ENCODE measurements around the gene C1QL4.
"Not testable (repeated sequence)": the region's sequence is repeated elsewhere in the genome, so short reads cannot be mapped to it uniquely, and the experiment has no call there.

Gene C1QL4

GRCh38 chr12:49332891-49333371 is 4.1 kb downstream of the C1QL4 start:
- no peak for DNase-seq

DNA sequence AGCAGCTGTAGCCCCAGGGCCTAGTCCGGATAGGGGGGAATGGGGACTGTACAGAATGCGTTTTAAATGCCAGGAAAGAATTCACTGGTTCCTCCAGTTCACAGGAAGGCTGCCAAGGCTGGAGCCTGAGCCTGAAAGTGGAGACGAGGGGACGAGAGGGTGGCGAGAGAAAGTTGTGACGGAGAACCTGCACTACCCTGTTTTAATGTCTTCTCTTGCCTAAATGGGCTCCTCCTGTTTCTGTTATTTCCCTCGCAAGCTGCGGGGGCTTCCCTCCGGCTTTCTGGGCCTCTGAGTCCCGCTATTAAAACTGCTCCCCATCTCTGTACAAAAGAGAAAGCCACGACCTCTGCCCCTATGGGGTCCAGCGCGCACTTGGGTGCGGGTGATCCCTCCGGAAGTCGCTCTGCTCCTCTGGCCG is 4.5 kb downstream of the C1QL4 start:
- DNase-seq, result no peak

DNA sequence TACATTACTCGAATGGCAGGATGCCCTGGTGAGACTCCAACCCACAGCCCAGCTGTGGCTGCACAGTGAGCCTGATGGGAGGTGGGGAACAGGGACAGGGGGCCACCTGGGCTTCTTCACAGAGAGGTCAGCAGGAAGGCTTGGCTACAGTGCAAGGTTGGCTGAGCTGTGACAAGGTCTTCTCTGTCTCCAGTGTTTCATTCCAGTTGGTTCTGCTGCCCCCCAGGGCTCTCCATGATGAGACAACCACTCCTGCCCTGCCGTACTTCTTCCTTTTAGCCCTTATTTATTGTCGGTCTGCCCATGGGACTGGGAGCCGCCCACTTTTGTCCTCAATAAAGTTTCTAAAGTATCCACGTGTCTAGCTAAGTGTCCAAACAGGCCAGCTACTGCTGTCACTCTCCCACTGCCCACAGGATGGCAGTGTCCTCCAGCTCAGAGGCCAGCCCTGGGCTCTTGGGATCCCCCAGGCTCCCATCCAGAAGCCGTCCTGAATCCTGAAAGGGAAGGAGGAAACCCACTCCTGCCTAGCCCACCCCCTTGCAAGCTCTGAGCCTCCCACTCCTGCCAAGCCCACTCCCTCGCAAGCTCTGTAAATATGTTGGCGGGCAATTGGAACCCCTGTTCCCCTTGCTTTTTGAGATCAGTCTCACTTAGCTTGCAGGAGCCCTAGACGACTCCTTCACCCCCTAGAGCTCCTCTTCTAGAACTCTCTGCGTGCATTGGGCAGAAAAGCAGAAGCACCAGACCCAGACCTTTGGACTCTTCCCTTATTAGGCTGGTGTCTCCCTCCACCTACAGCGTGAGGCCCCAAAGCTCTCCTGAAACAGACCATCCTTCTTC is 5.4 kb downstream of the C1QL4 start:
- DNase-seq, result peak; percentile 52

DNA sequence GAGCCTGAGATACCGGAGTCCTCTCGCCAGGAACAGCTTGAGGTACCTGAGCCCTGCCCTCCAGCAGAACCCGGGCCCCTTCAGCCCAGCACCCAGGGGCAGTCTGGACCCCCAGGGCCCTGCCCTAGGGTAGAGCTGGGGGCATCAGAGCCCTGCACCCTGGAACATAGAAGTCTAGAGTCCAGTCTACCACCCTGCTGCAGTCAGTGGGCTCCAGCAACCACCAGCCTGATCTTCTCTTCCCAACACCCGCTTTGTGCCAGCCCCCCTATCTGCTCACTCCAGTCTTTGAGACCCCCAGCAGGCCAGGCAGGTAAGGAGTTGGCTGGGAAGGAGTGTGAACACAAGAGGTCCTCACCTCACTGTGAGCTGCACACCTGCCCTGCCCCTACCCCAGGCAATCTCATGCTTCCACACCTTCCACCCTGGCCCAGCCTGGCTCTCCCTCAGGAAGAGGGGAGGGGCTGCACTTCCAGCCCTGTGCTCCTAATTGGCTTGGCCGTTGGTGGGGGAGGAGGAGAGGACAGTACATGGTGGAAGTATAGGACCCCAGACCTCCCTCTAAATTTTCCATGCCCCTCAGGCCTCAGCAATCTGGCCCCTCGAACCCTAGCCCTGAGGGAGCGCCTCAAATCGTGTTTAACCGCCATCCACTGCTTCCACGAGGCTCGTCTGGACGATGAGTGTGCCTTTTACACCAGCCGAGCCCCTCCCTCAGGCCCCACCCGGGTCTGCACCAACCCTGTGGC is 6.2 kb downstream of the C1QL4 start:
- no peak for DNase-seq

GRCh38 chr12:49330032-49330619 is 6.9 kb downstream of the C1QL4 start:
- DNase-seq, result no peak

GRCh38 chr12:49328816-49329215 is 8.2 kb downstream of the C1QL4 start:
- no peak for DNase-seq

- DNase-seq, result no peak
These were observed 9.1 kb downstream of the C1QL4 start for GRCh38 chr12:49327887-49328286.

- no peak for DNase-seq
These were observed 9.6 kb downstream of the C1QL4 start for GRCh38 chr12:49327368-49327767.

DNA sequence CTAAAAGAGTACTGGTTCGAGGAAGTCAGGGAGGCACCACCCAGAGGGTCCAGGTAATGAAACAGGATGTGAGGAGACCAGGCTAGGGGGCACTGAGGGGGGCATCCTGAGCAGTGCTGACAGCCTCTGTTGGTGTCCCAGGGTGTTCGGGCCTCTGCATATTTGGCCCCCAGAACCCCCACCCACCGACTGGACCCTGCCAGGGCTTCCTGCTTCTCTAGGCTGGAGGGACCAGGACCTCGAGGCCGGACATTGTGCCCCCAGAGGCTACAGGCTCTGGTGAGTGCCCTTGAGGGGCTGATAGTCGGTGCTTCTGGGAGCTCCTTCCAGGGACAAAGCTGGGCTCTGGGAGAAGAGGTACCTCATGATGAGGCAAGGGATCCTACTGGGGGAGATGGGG is 11.4 kb downstream of the C1QL4 start:
- no peak for DNase-seq

DNA sequence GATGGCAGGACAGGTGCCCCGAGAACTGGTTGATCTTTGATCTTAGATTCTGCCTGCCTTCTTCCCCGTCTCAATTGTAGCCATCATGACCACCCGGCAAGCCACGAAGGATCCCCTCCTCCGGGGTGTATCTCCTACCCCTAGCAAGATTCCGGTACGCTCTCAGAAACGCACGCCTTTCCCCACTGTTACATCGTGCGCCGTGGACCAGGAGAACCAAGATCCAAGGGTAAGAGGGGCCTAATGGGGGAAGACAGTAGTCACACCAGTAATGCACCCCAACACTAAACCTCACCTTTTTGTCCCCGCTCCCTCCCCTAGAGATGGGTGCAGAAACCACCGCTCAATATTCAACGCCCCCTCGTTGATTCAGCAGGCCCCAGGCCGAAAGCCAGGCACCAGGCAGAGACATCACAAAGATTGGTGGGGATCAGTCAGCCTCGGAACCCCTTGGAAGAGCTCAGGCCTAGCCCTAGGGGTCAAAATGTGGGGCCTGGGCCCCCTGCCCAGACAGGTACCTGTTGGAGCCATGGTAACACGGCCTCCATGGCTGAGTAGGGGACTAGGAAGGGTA is 13.4 kb downstream of the C1QL4 start:
- DNase-seq, result no peak

GRCh38 chr12:49322708-49323523 is 14.1 kb downstream of the C1QL4 start, which contains the start of gene TROAP:
Gene TROAP (plus strand): TSS chr12:49323255. CDS start chr12:49323609, 354 bp downstream.
- DNase-seq, result peak; percentile 99

GRCh38 chr12:49322367-49322707 is 14.7 kb downstream of the C1QL4 start:
- DNase-seq, result no peak

- DNase-seq, result not testable (repeated sequence)
These were observed 16.4 kb downstream of the C1QL4 start for GRCh38 chr12:49320411-49321103.

GRCh38 chr12:49317118-49317517 is 19.9 kb downstream of the C1QL4 start:
- DNase-seq, result not testable (repeated sequence)

DNA sequence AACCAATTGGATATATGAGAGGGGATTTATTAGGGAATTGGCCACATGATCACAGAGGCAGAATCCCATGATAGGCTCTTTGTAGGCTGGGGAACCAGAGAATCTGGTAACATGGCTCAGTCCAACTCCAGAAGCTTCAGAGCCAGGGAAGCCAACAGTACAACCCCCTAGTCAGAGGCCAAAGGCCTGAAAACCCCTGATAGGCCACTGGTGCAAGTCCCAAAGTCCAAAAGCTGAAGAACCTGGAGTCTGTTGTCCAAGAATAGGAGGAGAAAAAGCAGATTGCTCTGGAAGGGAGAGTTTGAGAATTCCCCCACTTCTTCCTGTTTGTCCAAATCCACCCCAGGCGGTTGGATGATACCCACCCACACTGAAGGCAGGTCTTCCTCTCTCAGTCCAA is 22.2 kb downstream of the C1QL4 start:
- DNase-seq, result no peak

DNA sequence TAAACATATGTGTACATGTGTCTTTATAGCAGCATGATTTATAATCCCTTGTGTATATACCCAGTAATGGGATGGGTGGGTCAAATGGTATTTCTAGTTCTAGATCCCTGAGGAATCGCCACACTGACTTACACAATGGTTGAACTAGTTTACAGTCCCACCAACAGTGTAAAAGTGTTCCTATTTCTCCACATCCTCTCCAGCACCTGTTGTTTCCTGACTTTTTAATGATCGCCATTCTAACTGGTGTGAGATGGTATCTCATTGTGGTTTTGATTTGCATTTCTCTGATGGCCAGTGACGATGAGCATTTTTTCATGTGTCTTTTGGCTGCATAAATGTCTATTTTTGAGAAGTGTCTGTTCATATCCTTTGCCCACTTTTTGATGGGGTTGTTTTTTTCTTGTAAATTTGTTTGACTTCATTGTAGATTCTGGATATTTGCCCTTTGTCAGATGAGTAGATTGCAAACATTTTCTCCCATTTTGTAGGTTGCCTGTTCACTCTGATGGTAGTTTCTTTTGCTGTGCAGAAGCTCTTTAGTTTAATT is 26.5 kb downstream of the C1QL4 start:
- not testable (repeated sequence) for DNase-seq

DNA sequence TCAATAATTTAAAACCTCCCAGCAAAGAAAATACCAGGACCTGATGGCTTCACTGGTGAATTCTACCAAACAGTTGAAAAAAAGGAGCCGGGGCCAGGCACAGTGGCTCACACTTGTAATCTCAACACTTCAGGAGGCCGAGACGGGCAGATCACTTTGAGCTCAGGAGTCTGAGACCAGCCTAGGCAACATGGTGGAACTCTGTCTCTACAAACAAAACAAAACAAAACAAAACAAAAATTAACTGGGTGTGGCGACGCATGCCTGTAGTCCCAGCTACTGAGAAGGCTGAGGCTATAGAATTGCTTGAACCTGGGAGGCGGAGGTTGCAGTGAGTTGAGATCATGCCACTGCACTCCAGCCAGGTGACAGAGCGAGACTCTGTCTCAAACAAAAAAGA is 27.6 kb downstream of the C1QL4 start:
- no peak for DNase-seq

DNA sequence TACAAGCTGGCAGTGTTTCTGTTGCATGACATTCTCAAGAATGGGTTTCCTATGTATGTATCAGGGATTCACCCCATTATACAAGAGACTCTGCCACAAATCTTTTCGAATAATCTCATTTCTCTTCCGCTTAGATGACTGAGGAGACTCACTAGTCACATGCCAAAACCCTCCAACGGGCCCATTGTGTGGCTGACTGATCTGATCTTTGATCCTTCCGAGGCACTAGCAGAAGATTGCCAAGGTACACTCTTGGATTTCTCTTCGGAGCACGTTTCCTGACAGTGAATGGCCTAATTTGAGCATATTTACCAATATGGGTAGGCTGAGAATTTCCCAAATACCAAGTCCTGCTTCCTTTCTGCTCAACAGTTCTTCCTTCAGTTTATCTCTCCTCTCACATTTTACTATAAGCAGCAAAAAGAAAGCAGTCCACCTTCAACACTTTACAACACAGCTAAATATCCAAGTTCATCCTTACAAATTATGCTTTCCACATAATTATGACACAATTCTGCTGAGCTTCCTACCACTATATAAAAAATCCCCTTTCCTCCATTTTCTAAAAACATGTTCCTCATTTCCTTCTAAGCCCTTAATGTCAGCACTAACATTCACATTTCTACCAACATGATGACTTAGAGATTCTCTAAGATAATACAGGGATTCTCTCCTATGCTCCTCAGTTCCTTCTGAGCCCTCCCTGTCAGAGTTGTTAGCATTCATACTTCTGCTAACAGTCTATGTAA is 31.1 kb downstream of the C1QL4 start:
- DNase-seq, result no peak

GRCh38 chr12:49304161-49304560 is 32.8 kb downstream of the C1QL4 start:
- no peak for DNase-seq

GRCh38 chr12:49301760-49302159 is 35.2 kb downstream of the C1QL4 start:
- no peak for DNase-seq

- DNase-seq, result no peak
These were observed 38.8 kb downstream of the C1QL4 start for GRCh38 chr12:49298160-49298559.
